ENCODE results near the gene RNF19B.

RNF19B gene

DNA sequence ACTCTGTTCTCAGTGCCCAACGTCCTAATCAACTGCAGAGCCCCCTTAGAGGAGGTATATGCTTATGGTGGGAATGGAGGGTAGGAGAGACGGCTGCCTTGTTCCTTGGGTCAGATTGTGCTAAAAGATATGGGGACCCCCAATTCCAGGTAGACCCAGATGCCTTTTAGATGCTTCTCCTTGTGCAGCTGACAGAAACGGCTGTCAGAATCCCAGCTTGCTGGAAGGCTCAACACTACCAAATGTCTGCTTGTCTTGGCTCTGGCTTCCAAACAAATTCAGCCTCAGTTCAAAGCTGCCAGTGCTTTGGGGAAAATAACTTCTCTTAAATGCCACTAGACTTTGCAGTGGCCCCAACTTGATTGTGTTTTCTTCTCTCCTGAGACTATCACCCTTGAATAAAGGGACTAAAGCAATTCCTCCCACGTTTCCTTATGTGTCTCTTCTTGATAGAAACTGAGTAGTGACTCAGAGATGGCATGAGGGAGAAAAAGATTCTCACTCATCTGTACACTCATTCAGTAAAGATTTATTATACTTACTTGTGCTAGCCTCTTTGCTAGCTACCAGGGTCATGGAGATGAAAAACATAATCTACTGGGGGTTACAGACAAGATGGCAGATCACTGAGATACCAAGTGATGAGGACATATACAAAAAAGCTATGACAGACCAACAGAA lies 3.4 kb upstream of the RNF19B start:
- DNase-seq: no peak

DNA sequence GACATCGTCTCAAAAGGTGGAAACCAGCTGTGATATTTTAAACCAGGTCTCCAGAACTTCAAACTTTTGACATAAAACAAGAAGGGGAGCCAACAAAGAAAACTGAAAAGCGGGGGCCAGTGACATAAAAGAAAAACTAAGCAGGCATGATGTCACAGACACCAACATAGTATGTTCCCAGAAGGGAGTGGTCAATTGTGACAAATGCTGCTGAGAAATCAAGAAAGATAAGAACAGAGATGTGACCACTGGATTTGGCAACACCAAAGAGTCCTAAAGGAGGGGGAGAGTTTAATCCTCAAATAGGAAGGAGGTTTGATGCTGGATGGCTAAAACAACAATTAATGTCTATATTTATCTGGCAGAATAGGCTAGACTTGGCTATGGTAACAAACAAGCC lies 2.3 kb upstream of the RNF19B start:
- no peak for DNase-seq

DNA sequence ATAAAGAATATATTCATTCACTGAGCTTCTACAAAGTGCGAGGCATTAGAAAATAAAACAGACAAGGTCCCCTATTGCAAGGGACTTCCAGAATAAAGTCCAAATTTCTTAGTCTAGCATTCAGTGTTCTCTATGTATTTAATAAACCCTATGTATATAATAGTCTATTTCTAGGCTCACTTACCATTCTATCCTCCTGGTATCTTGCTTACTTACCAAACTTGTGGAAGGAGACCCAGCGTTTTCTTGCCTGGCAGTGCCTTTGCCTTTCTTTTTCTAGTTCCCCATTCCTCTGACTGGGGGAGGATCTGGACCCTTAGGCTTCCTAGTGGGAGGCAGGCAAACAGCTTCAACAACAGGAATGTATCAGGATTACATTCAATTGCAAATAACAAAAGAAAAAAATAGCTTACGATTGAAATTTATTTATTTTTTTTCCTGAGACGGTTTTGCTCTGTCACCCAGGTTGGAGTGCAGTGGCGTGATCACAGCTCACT lies 690 bp upstream of the RNF19B start:
- no peak for DNase-seq

DNA sequence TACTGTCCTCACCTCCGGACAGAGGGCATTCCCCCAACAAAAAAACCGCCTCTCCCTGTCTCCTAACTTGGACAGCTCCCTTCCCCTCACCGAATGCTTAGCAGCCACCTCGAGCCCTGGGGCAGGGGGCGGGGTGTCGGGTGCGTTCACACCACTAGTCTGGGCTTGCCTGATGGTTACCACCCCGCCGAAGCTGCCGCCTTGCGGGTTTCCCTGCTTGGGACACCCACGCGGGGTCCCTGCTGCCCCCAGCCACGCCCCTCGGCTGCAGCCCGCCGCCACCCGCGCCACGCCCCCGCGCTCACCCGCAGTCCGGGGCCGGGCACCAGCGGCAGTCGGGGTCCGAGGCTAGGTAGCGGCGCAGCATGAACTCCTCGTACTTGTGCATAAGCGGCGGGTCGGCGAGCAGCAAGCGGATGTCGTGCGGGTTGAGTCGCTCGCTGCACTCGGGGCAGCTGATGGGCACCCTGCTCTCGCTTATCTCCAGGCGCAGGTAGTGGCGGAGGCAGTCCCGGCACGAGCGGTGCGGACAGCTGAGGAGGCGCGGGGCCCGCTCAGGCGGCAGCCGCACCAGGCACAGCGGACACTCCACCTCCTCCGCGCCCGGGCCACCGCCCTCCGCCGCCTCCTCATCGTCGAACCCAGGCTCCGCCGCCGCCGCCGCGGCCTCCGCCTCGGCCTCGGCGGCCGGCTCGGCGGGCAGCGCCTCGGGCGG lies 706 bp downstream of the RNF19B start:
- peak; percentile 40 to 66 (median 52) for DNase-seq

DNA sequence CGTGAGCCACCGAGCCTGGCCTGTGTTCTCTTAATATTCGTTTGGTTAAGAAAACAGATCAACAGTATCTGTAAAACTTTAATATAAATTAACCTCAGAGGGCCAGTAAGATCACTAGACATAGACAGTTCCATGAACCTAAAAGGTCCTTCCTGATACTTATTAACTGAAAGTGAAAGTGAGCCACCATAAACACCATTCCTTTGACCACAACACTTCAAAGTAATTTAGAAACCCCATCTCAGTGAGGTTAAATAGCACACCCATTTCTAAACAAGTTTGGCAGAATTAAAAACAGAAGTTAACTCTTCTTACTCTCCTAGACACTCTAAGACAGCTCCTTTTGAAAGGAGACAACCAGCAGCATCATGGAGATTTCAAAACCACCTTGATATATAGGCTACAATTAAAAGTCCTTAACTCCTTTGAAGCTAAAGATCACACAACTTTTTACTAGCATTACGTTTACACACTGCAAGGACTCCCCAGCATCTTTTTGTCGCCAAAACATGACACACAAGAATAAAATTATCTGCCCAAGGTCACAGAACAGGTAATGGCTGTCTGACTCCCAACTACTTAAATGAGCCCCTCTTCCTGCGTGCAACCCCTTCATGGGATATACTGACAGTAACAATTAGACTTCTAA lies 2.2 kb downstream of the RNF19B start:
- DNase-seq: peak in 1 of 5 donors; percentile 59

DNA sequence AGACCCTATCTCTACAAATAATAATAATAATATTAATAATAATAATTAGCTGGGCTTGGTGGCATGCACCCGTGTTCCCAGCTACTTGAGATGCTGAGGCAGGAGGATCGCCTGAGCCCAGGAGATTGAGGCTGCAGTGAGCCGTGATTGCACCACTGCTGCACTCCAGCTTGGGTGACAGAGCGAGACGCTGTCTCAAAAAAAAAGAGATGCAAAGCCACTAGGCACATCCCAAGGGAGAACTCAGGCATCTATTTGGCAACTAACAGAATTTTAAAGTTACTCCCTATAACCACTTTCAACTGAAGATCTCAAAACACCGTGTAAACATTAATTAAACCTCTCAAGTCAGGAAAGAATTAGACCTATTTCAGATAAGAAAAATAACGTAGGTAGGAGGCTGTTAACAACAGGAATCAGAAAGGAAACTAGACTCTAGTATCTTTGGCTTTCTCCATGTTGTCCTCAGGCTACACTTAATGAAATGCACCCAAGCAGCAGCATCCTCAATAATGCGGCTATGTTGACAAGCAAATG lies 3.7 kb downstream of the RNF19B start:
- no peak for DNase-seq

DNA sequence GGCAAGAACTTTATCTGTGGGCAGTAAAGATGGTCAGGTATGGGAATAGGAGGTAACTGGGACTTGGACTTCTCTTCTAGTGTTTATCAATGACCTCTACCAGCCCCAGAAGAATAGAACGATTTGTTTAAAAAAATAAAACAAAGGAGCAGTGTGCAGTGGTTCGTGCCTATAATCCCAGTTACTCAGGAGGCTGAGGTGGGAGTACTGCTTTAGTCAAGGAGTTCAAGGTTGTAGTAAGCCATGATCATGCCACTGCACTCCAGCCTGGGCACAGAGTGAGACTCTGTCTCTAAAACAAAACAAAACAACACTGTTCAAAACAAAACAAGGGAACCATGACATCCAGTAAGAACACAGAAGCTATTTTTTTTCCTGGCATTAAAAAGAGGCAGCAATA lies 4.3 kb downstream of the RNF19B start:
- no peak for DNase-seq

DNA sequence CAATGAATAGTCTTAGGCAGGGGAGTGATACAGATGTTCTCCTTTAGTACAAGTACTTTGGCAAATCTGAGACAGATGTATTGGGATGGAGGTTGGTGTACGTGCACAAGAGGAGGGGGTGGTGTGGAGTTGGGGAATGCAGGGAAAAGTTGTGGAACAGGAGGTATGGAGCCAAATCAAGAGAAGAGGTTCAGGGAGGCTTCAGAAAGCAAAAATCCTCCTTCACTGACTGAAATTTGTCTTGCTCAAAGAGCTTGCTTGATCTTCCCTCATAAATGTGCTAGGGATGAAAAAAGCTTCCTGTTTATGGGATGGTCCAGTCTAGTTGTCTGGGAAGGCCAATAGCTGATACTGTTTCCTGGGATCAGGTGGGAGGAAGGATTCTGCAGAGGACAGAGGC lies 5.8 kb downstream of the RNF19B start:
- DNase-seq: no peak

DNA sequence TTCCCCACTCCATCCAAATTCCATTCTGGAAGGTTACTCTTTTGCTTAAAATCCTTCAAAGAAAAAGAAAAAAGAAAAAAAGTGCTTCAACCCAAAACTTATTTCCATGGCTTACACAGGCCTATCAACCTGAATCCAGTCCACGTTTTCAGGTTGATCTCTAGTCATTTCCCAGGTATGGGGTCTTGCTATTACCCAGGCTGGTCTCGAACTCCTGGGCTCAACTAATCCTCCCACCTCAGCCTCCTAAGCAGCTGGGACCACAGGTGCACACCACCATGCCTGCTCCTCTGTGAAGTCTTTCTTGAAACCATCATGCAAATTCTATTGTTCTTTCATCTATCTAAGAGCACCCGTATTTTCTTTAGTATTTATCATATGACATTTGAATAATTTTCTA lies 7.6 kb downstream of the RNF19B start:
- DNase-seq: no peak

DNA sequence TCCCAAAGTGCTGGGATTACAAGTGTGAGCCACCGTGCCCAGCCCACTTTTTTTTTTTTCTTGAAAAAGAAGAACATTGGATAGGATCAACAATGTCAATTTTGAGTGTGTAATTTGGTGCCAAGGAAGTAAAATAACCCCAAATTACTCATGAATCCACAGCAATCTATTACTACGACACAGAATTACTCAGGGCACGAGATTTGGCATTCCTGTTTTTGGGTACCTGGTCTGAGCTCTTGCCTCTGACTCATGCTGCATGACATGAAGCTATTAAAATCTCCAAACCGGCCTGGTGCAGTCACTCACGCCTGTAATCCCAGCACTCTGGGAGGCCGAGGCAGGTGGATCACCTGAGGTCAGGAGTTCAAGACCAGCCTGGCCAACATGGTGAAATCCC lies 10.4 kb downstream of the RNF19B start:
- DNase-seq: no peak

DNA sequence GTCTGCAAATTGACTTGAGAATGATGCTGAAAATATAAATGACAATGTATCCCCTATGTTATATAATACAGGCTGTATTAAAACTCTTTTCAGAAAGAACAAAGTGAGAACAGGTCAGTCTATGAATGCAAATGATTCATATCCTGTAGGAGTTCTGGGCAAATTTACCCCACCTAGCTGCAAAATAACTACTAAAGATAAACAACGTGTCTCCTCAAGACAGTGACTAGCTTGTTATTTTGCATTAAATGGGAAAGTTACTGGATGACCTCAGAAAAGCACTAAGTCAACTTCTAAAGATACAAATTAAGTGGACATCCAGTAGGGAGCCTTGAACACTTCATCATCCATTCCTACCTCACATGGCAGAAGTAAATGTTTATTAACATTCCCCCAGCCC lies 11.1 kb downstream of the RNF19B start:
- DNase-seq: no peak

DNA sequence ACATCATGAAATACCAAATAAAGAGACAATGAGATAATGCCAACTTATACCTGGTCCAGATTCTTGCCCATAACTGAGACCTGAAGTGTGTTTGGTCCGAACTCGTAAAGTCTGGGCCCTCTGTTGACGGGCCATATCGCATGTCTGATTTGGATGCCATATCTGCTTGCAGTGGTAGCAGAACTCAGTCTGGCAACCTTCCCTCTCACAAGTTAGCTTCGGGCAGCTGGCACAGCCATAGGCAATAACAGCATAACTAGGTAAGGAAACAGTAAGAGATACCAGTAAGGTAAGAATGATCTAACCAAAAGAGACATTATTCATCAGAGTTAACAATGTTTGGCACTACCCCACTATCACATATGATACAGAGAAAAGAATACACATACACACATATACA lies 15.1 kb downstream of the RNF19B start:
- no peak for DNase-seq

DNA sequence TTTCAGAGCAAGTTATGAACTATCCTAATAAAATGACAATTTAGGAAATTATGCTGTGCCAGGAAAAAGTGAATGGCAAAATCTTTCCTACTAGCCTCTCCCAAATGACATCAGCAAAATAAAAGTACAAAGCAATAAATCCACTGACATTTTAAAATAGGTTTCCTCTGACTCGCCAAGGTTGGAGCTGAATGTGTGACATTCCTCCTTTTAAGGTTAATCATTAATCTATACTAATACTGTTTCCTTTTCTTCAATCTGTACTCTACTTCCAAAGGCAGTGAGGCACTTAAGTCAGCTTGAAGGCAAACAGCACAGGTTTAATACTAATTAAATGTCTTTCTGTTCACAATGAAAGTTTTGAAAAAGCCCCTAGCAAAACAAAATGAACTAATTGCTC lies 15.7 kb downstream of the RNF19B start:
- DNase-seq: no peak

DNA sequence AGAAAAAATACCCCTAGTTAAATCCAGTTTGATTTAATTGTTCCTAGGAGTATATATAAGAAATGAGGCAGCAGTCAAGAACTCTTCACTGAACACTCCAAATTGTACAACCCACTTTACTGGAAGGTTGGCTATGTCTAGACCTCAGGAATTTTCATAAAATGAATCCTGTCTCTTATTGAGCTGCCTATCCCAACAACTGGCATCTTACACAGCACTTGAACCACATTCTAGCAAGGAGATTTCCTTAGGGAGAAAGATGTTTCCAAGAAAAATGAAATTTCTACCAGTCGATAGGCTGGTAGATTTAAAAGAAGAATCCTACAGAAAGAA lies 16.3 kb downstream of the RNF19B start:
- DNase-seq: no peak

DNA sequence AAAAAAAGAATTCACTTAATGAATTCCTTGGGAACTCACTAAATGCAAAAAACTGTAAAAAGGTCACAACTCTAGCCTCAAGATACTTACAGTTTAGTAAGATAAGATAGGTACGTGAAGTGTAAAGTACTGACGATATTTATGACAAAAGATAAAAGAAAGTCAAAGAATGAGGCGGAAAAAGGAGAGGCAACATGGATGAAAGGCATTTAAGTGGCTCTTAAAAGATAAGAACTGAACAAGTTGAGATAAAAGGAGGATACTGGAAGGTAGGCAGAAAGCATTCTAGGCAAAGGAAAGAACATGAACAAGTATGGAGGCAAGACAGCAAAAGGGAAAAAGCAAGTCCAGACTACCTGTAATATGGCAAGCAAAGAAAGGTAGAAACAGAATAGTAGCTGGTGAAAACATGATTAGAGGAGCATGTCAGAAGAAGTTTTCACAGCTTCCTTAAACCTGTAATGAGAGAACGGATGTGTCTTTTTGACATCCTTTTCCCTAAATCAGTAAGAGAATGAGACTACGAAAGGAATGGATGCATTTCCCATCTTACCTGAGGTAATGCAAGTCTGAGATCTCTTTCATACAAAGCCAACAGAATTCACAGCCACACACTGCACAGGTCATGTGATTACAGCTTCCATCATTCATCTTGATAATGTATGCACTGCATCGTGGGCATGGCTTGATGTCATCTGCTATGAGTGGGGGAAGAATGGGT lies 16.8 kb downstream of the RNF19B start:
- no peak for DNase-seq

DNA sequence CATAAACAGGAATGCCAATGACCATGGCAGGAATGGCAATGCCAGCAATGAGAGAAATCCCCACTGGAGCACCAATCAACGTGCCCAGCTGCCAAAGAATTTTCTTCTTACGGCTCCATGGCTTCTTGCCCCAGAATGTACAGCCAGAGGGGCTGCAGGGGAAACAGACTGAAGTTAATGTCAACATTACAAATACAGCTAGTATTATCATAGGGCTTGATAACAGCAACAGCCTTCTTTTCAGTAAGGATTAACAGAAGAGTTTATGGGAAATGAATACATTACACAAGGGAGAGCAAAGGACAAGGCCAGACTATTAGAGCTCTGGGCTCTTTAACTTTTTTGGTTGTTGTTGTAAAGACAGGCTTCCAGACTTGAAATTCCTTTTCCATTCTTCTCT lies 18.2 kb downstream of the RNF19B start:
- no peak for DNase-seq

DNA sequence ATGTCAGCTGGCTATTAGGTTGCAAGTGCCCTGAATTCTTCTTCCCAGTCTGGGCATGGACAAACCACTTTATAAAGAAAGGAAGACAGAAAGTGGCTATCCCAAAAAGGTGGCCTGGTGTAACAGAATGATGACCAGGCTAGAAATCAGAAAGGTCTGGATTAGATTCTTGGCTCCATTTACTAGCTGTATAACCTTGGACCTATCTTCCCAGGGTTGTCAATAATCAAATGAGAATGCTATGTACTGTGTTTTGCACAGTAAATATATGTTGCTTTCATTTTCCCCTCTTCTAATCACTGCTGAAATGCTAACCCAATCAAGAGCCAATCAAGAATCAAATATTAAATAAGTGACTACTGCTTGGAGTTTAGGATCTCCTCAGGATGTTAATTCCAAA lies 20.4 kb downstream of the RNF19B start:
- no peak for DNase-seq

DNA sequence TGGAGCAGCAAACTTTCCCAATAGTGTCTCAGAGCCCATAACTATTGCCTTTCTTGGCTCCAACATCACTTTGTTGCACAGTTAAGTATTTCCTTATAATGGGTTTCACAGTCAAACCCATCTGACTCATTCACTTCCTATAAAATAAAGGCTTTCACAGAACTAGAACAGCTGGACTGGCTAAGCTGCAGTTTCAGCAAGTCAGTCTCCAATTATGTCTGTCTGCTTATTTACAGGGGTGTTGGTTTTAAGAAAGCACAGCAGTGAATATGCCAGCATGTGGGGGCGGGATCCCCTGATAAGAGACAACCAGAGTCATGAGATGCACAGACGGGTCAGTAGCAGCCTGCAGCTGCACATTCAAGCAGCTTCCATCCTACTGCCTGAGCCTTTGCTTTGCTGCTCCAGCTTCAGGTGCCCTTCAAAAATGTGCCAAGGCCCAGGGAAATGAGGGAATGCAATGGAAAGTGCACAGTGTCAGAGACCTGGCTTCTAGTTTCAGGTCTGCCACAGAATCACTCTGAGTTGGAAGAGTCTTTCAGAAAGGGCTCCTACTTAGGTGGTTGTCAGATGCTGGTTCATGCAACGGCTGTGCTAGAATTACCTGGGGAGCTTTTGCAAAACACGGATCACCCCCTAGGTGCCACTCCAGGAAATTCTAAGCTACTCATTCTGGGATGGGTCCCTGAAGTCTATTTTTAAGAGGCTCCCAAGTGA lies 24.8 kb downstream of the RNF19B start:
- peak in 1 of 5 donors; percentile 76 for DNase-seq

DNA sequence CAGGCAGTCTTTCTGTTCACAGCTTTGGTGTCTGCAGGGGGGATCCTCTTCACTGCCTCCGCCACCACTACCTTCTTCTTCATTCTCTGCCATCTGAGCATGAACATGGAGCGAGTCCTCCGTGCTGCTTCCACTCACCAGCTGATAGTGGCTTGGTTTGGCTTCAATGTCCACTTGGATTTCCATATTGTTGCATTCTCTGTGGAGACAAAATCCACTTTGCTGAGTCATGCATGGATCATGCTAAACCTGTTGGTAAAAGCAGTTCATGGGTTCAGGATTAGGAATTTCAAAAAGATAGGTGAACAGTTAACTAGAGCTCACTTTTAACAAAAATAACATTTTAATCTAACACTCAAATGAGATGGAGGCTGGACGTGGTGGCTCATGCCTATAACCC lies 27.5 kb downstream of the RNF19B start:
- DNase-seq: no peak

DNA sequence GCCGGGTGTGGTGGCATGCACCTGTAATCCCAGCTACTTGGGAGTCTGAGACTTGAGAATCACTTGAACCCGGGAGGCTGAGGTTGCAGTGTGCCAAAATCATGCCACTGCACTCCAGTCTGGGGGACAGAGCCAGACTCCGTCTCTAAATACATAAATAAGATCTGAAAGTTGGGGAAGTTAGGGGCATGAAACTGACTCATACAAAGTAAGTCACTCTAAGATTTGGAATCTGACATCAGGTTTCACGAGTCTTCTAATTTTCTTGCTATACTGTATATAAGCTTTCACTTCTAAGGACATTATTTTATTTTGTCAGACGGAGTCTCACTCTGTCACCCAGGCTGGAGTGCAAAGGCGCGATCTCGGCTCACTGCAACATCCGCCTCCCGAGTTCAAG lies 30.1 kb downstream of the RNF19B start:
- DNase-seq: no peak

DNA sequence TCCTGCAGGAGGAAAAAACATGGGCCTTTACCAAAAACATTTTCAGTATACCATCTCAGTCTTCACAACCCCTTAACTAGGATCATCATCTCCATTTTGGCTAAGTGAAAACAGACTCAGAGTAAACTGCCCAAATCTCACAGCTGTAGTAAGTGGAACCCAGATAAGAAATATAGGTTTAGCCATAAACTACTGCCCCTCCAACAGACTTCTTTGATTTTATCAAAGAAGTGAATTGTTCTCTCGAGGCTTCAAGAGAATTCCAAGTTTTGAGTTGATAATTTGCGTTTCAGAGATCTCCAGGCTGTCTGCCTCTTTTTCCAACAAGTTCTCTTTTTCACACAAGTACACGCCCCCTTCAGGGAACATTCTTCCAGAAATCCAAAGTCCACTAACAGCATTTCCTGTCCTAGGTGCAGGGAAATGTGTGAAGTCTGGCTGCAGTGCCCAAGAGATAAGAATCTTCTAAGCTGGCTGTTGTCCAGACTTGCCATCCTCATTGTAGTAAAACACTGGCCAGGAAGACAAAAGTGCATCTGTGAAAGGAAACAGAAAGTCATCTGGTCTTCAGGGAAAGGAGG lies 30.8 kb downstream of the RNF19B start:
- no peak for DNase-seq

DNA sequence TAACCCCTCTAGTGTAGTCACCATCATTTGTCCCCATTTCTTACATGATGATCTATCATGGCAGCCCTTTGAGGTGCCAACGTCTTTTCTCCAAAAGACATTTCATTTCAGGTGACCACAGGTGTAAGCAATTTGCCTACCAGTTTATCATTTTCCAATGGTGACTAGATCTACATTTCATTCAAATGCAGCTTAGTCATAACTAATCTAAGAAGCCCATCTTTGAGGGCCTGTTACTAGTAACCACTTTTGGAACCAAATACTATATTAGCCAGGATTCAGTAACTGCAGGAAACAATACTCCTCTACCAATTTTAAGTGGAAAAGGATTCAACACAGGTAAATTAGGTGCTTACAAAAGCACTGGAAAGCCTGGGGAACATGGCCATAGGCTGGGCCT lies 32.8 kb downstream of the RNF19B start:
- DNase-seq: no peak
